DND-41 (cell line): ENCODE results near the gene SLC17A6.

ENCODE experiments used
- EZH2 ChIP-seq: IDR thresholded peaks from 3 replicates; pipeline ENCODE4 v1.6.1; 2012; ENCODE audit warnings: borderline replicate concordance, low read depth, mild to moderate bottlenecking, moderate library complexity, low read length, inconsistent platforms; ENCODE audit not compliant: severe bottlenecking
- TF ChIP-seq, protein P1 (sequence below): IDR thresholded peaks from 2 replicates; pipeline ENCODE4 v1.5.1; 2012; ENCODE audit warnings: borderline replicate concordance, low read length, moderate library complexity, mild to moderate bottlenecking; ENCODE audit not compliant: poor library complexity, severe bottlenecking; ENCODE audit errors: extremely low read depth

DNA sequence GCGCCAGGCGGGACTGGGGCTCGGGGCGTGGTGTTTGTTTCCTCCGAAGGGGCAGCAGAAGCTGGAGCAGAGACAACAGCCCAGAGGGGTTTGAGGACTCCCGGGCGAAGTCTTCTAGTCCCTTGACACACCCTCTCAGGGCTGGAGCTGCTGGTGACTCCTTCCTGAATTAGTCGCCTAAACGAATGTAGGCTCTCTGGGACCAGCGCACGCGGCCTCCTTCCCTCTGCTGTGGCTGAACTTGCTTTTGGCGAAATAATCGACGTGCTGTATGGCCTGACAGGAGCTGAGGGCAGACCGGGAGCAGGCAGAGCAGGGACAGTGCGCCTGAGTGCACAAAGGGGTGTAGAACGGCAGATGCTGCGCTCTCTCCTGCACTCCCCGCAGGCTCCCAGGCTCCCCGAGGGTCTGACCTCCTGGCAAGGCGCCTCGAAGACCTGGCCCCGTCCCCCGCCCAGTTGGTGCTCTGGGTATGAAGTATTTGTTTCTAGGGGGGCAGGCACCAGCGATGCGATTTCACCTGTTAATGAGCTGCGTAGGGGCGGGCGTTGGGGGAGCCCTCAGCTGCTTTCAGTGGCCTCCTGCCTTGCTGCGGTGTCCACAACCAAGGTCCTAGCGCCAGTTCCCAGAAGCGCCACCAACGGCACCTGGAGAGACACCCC, 5.3 kb downstream of the SLC17A6 start:
- TF ChIP-seq, protein P1, sequence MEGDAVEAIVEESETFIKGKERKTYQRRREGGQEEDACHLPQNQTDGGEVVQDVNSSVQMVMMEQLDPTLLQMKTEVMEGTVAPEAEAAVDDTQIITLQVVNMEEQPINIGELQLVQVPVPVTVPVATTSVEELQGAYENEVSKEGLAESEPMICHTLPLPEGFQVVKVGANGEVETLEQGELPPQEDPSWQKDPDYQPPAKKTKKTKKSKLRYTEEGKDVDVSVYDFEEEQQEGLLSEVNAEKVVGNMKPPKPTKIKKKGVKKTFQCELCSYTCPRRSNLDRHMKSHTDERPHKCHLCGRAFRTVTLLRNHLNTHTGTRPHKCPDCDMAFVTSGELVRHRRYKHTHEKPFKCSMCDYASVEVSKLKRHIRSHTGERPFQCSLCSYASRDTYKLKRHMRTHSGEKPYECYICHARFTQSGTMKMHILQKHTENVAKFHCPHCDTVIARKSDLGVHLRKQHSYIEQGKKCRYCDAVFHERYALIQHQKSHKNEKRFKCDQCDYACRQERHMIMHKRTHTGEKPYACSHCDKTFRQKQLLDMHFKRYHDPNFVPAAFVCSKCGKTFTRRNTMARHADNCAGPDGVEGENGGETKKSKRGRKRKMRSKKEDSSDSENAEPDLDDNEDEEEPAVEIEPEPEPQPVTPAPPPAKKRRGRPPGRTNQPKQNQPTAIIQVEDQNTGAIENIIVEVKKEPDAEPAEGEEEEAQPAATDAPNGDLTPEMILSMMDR = no peak
- no peak for TF ChIP-seq EZH2
